Neuronal stem cell (in vitro differentiated cells): ENCODE results near the gene PLPP4.

Experiments
- DNase-seq: peaks from one replicate; pipeline ENCODE4 v3.0.0-alpha.2; 2013; ENCODE audit warnings: low spot score
- H2AFZ ChIP-seq: one replicate; pipeline ENCODE4 v1.6.1; 2013; ENCODE audit warnings: mild to moderate bottlenecking, low read length, inconsistent platforms
- H2AK5ac ChIP-seq: 2 replicates; pipeline ENCODE4 v1.6.1; 2013; ENCODE audit warnings: low read depth, mild to moderate bottlenecking, inconsistent platforms, low read length, moderate library complexity, mixed read lengths
- H2BK120ac ChIP-seq: 2 replicates; pipeline ENCODE4 v1.6.1; 2013; ENCODE audit warnings: low read depth, mild to moderate bottlenecking, inconsistent platforms, low read length, moderate library complexity, mixed read lengths
- H2BK12ac ChIP-seq: one replicate; pipeline ENCODE4 v1.6.1; 2013; ENCODE audit warnings: low read length, inconsistent platforms
- H2BK15ac ChIP-seq: 2 replicates; pipeline ENCODE4 v1.6.1; 2013; ENCODE audit warnings: mild to moderate bottlenecking, low read length, inconsistent platforms, mixed read lengths
- H2BK5ac ChIP-seq: one replicate; pipeline ENCODE4 v1.6.1; 2013; ENCODE audit warnings: inconsistent platforms, mild to moderate bottlenecking, low read length, moderate library complexity
- H3K14ac ChIP-seq: one replicate; pipeline ENCODE4 v1.6.1; 2013; ENCODE audit warnings: low read length, inconsistent platforms
- H3K18ac ChIP-seq: 2 replicates; pipeline ENCODE4 v1.6.1; 2013; ENCODE audit warnings: low read length, inconsistent platforms
- H3K23ac ChIP-seq: 2 replicates; pipeline ENCODE4 v1.6.1; 2013; ENCODE audit warnings: low read depth, mild to moderate bottlenecking, mixed read lengths, low read length, inconsistent platforms; ENCODE audit not compliant: poor library complexity
- H3K27ac ChIP-seq: replicated peaks from 3 replicates; pipeline ENCODE4 v1.5.1; 2013; ENCODE audit warnings: low read length, inconsistent platforms
- H3K27me3 ChIP-seq, 3 experiments: 2 replicates each; pipeline ENCODE4 v1.6.1; 2013; ENCODE audit warnings: low read length in 3 of 3, mild to moderate bottlenecking in 2 of 3, inconsistent platforms in 1 of 3, low read depth in 1 of 3, mixed read lengths in 1 of 3, moderate library complexity in 1 of 3; ENCODE audit not compliant: control insufficient read depth in 3 of 3, insufficient read depth in 3 of 3
- H3K36me3 ChIP-seq, 2 donors: replicated peaks in 1 of 2; 2 replicates each; pipeline ENCODE4 v1.6.1; 2013; ENCODE audit warnings: low read length in 2 of 2; ENCODE audit not compliant: control insufficient read depth in 2 of 2, insufficient read depth in 2 of 2
- H3K4ac ChIP-seq: 2 replicates; pipeline ENCODE4 v1.6.1; 2013; ENCODE audit warnings: inconsistent platforms, mild to moderate bottlenecking, low read length, moderate library complexity
- H3K4me1 ChIP-seq, 2 donors: 1 replicate in 1 of 2; 2 replicates in 1 of 2; pipeline ENCODE4 v1.6.1; 2013; ENCODE audit warnings: low read length in 2 of 2, low read depth in 1 of 2; ENCODE audit not compliant: control insufficient read depth in 2 of 2, insufficient read depth in 1 of 2
- H3K4me2 ChIP-seq: one replicate; pipeline ENCODE4 v1.6.1; 2013; ENCODE audit warnings: mild to moderate bottlenecking, low read length, inconsistent platforms; ENCODE audit not compliant: insufficient read depth, poor library complexity, severe bottlenecking
- H3K4me3 ChIP-seq, 2 donors: 2 replicates each; pipeline ENCODE4 v1.5.1; 2013; ENCODE audit warnings: low read length in 2 of 2, mild to moderate bottlenecking in 2 of 2, inconsistent platforms in 1 of 2, moderate library complexity in 1 of 2
- H3K79me1 ChIP-seq: one replicate; pipeline ENCODE4 v1.6.1; 2013; ENCODE audit warnings: low read depth, mild to moderate bottlenecking, inconsistent platforms, low read length, moderate library complexity
- H3K9ac ChIP-seq: one replicate; pipeline ENCODE4 v1.6.1; 2013; ENCODE audit warnings: mild to moderate bottlenecking, low read depth, low read length, inconsistent platforms; ENCODE audit not compliant: poor library complexity
- H3K9me3 ChIP-seq, 2 donors: replicated peaks in 1 of 2; 2 replicates each; pipeline versions ENCODE3 to v1.6.1; 2013; ENCODE audit warnings: low read length in 2 of 2, mild to moderate bottlenecking in 2 of 2, inconsistent platforms in 1 of 2, low read depth in 1 of 2, mixed read lengths in 1 of 2, moderate library complexity in 1 of 2; ENCODE audit not compliant: control insufficient read depth in 2 of 2, insufficient read depth in 1 of 2
- H4K8ac ChIP-seq: one replicate; pipeline ENCODE4 v1.6.1; 2013; ENCODE audit warnings: low read depth, mild to moderate bottlenecking, inconsistent platforms, low read length, moderate library complexity
- H4K91ac ChIP-seq: one replicate; pipeline ENCODE4 v1.6.1; 2013; ENCODE audit warnings: low read length, low read depth, mild to moderate bottlenecking, inconsistent platforms; ENCODE audit not compliant: poor library complexity
- WGBS, 2 donors: extraction: QIAGEN DNeasy Blood & Tissue Kit; methylation state at CpG; one replicate each; pipeline ENCODE4 v1.1.7; 2013; ENCODE audit warnings: missing lambda C conversion rate in 2 of 2, mixed read lengths in 1 of 2; ENCODE audit not compliant: insufficient read length in 2 of 2, insufficient replicate concordance in 1 of 2; ENCODE audit errors: extremely low coverage in 2 of 2; 5-methylcytosine and 5-hydroxymethylcytosine counted together

The PLPP4 gene

GRCh38 chr10:120607710-120608703, 151.0 kb downstream of the PLPP4 start:
- no peak overlapping the region for H3K18ac ChIP-seq
- H2AK5ac ChIP-seq, result no peak overlapping the region
- no peak overlapping the region for H4K8ac ChIP-seq
- no peak overlapping the region for H3K4ac ChIP-seq
- no peaks in the 10 kb centered on the region for H3K79me1 ChIP-seq
- H3K27ac ChIP-seq, result no peak overlapping the region
- no peak overlapping the region for H3K4me2 ChIP-seq
- no peak overlapping the region for H2BK15ac ChIP-seq
- no peak overlapping the region for H2BK5ac ChIP-seq
- no peak for DNase-seq
- H4K91ac ChIP-seq, result no peak overlapping the region
- no peaks in the 10 kb centered on the region for H3K9me3 ChIP-seq
- H3K36me3 ChIP-seq, result no peaks in the 10 kb centered on the region
- H3K14ac ChIP-seq, result no peak overlapping the region
- no peak overlapping the region for H3K9ac ChIP-seq
- peaks cover 0 to 10% of the 10 kb centered on the region in 2 donors for H3K4me1 ChIP-seq
- no CpG with 5 or more reads among the region's 5 CpGs for WGBS, 2 donors
- H3K4me3 ChIP-seq, result no peak overlapping the region
- no peak overlapping the region for H2BK120ac ChIP-seq
- no peak overlapping the region for H2BK12ac ChIP-seq
- no peaks in the 10 kb centered on the region for H3K27me3 ChIP-seq
- H2AFZ ChIP-seq, result no peak overlapping the region
- H3K23ac ChIP-seq, result no peak overlapping the region

GRCh38 chr10:120609006-120609405, 152.0 kb downstream of the PLPP4 start:
- Histone ChIP-seq H2BK120ac (no peak overlapping the region), H3K9me3 (no peaks in the 10 kb centered on the region), H3K4me2 (no peak overlapping the region), H3K4me1 (peaks cover 0 to 10% of the 10 kb centered on the region in 2 donors), H4K91ac (no peak overlapping the region), H3K4me3 (no peak overlapping the region), H3K27ac (no peak overlapping the region), H2BK5ac (no peak overlapping the region), H3K27me3 (no peaks in the 10 kb centered on the region), H3K36me3 (no peaks in the 10 kb centered on the region), H2BK12ac (no peak overlapping the region), H4K8ac (no peak overlapping the region), H3K4ac (no peak overlapping the region), H2AFZ (no peak overlapping the region), H2BK15ac (no peak overlapping the region), H3K18ac (no peak overlapping the region), H3K14ac (no peak overlapping the region), H3K23ac (no peak overlapping the region), H3K79me1 (no peaks in the 10 kb centered on the region), H3K9ac (no peak overlapping the region), H2AK5ac (no peak overlapping the region)
- no peak for DNase-seq
- no CpG with 5 or more reads among the region's 5 CpGs for WGBS, 2 donors

DNA sequence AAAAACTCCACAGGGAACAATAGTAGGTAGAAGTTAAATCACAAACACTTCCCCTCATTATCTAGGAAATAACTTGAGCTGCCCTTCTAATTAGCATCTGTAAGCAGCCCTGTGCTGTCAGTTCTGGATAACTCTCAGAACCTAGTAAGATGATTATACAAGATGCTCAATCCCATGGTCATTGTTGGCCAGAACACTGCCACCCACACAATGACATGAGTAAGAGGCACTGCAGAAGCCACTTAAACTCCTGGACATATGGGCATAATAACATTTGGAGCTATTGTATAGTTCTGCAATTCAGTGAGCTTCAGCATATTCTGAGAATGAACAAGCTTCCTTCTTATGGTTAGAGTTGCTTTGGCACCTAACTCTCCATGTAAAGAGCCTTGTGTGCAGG, 153.8 kb downstream of the PLPP4 start:
- peaks cover 0 to 5% of the 10 kb centered on the region in 2 donors for H3K4me1 ChIP-seq
- no peaks in the 10 kb centered on the region for H3K27me3 ChIP-seq
- no peaks in the 10 kb centered on the region for H3K9me3 ChIP-seq
- H2BK120ac ChIP-seq, result no peak overlapping the region
- H3K4me2 ChIP-seq, result no peak overlapping the region
- no peak overlapping the region for H3K9ac ChIP-seq
- H3K36me3 ChIP-seq, result no peaks in the 10 kb centered on the region
- H3K4me3 ChIP-seq, result no peak overlapping the region
- H4K8ac ChIP-seq, result no peak overlapping the region
- H3K18ac ChIP-seq, result no peak overlapping the region
- H3K79me1 ChIP-seq, result no peaks in the 10 kb centered on the region
- no peak overlapping the region for H2BK12ac ChIP-seq
- H3K27ac ChIP-seq, result no peak overlapping the region
- no peak overlapping the region for H3K23ac ChIP-seq
- no peak overlapping the region for H2AFZ ChIP-seq
- H3K14ac ChIP-seq, result no peak overlapping the region
- H2BK15ac ChIP-seq, result no peak overlapping the region
- no peak overlapping the region for H3K4ac ChIP-seq
- no peak for DNase-seq
- no peak overlapping the region for H2BK5ac ChIP-seq
- H2AK5ac ChIP-seq, result no peak overlapping the region
- no peak overlapping the region for H4K91ac ChIP-seq

DNA sequence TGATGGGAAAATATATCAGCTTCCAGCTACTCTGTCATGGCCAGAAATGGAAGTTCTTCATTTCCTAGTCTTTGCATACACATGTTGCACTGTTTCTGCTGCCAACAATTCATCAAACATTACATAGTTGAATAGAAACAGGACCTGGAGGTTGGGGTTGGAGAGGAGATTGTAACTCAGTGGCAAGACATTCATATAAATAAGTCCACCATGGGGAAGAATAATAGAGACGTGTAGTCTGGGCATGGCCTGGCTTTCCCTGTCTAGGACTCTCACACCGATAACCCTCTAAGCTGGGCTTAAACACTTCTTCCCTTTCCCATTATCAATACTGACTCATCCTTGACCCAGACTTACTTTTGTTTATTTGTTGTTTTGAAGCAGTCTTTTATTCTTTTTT, 155.7 kb downstream of the PLPP4 start:
- Histone ChIP-seq H2AK5ac (no peak overlapping the region), H3K4me3 (no peak overlapping the region), H4K8ac (no peak overlapping the region), H3K4me1 (peaks cover 0 to 5% of the 10 kb centered on the region in 2 donors), H3K9me3 (no peaks in the 10 kb centered on the region), H3K27me3 (no peaks in the 10 kb centered on the region), H3K23ac (no peak overlapping the region), H2BK12ac (no peak overlapping the region), H2BK15ac (no peak overlapping the region), H2AFZ (no peak overlapping the region), H3K4me2 (no peak overlapping the region), H3K4ac (no peak overlapping the region), H3K9ac (no peak overlapping the region), H3K36me3 (no peaks in the 10 kb centered on the region), H3K18ac (no peak overlapping the region), H2BK5ac (no peak overlapping the region), H3K27ac (no peak overlapping the region), H2BK120ac (no peak overlapping the region), H3K14ac (no peak overlapping the region), H3K79me1 (no peaks in the 10 kb centered on the region), H4K91ac (no peak overlapping the region)
- no peak for DNase-seq
- WGBS, 2 donors, result no CpG with 5 or more reads among the region's 2 CpGs
